IPS DF 6.9 (cell line): ENCODE measurements around the gene RTN4.

Experiments
- DNase-seq: peaks from one replicate; pipeline ENCODE4 v3.0.0-alpha.2; 2013; ENCODE audit warnings: low read depth, low spot score
- H3K27ac ChIP-seq: one replicate; pipeline ENCODE4 v1.5.1; 2013; ENCODE audit warnings: low read length, control low read depth
- H3K27me3 ChIP-seq: 2 replicates; pipeline ENCODE4 v1.6.1; 2013; ENCODE audit warnings: mild to moderate bottlenecking, low read length; ENCODE audit not compliant: control insufficient read depth, insufficient read depth
- H3K36me3 ChIP-seq: 2 replicates; pipeline ENCODE4 v1.6.1; 2013; ENCODE audit warnings: low read length; ENCODE audit not compliant: control insufficient read depth, insufficient read depth
- H3K4me1 ChIP-seq: 2 replicates; pipeline ENCODE4 v1.6.1; 2013; ENCODE audit warnings: low read length; ENCODE audit not compliant: control insufficient read depth, insufficient read depth
- H3K4me3 ChIP-seq: 2 replicates; pipeline ENCODE4 v1.5.1; 2013; ENCODE audit warnings: mild to moderate bottlenecking, low read length
- H3K9me3 ChIP-seq: 2 replicates; pipeline ENCODE4 v1.6.1; 2013; ENCODE audit warnings: low read length, inconsistent platforms; ENCODE audit not compliant: control insufficient read depth, insufficient read depth
- WGBS: extraction: QIAGEN DNeasy Blood & Tissue Kit; methylation state at CpG from one replicate; pipeline ENCODE4 v1.1.7; 2013; ENCODE audit warnings: mixed read lengths, missing lambda C conversion rate; ENCODE audit not compliant: insufficient read length, insufficient coverage; 5-methylcytosine and 5-hydroxymethylcytosine counted together

The RTN4 gene

DNA sequence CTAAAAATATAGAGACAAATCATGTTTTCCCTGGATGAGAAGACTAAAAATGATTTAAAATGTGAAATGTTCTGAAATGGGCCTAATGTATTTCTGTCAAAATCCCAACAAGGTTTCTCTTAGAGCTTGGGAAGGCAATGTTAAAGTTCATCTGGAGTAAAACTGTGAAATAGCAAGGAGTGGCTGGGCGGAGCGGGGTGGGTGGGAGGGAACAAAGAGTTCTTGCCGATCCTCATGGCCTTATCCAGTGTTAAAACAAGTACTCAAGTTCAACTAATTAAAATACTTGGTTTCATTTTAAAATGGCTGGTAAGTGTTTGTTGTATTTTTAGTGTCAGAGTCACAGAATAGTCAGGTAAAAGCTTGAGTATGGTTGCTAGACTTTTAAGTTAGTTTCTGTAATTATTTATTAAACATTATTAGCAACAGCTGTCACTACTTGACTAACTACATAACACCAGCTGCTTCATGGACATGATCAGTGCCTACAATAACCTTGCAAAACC, 87.3 kb downstream of the RTN4 start:
- Histone ChIP-seq H3K9me3 (no peaks in the 10 kb centered on the region), H3K27me3 (no peaks in the 10 kb centered on the region), H3K4me1 (peaks cover 2% of the 10 kb centered on the region), H3K36me3 (no peaks in the 10 kb centered on the region), H3K27ac (no peak overlapping the region), H3K4me3 (no peak overlapping the region)
- no peak for DNase-seq
- WGBS, result no CpG with 5 or more reads among the region's 3 CpGs

DNA sequence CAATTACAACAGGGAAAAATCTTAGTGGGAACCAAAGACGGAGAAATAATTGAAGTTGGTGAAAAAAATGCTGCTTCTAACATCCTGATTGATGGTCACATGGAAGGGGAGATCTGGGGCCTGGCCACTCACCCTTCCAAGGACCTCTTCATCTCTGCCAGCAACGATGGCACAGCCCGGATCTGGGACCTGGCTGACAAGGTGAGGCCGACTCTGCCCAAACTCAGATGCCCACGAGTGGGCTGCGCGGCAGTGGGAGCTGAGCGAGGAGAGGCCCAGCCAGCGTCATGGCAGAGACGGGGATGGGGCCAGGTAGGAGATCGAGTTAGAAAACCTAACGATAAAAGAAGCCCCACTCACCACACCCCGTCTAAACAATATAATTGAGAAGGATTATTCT, 87.7 kb downstream of the RTN4 start:
- DNase-seq, result no peak
- Histone ChIP-seq H3K9me3 (no peaks in the 10 kb centered on the region), H3K36me3 (no peaks in the 10 kb centered on the region), H3K27ac (no peak overlapping the region), H3K4me1 (peaks cover under 1% of the 10 kb centered on the region; the same call in 1 of the 2 replicates), H3K27me3 (no peaks in the 10 kb centered on the region), H3K4me3 (no peak overlapping the region)
- WGBS, result no CpG with 5 or more reads among the region's 13 CpGs

DNA sequence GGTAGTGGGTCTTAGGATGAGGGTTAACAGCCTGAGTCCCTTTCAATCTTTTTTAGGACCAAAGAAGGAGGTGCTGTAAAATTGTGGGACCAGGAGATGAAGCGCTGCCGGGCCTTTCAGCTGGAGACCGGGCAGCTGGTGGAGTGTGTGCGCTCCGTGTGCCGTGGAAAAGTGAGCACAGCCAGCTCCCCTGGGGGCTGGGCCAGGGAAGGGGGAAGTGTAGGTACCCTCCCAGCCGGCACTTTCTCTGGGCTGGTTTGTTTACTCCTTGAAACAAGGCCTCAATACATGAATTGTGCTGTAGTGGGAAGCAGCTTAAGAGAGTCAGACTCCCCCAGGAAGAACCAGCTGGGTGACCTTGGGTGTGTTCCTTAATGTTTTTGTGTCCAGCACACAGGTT, 90.1 kb downstream of the RTN4 start:
- H3K4me3 ChIP-seq, result no peak overlapping the region
- no peaks in the 10 kb centered on the region for H3K27me3 ChIP-seq
- 0 out of 2 replicates have a peak, but pooled peaks cover 3% of the 10 kb centered on the region for H3K4me1 ChIP-seq
- no CpG with 5 or more reads among the region's 7 CpGs for WGBS
- H3K9me3 ChIP-seq, result no peaks in the 10 kb centered on the region
- H3K36me3 ChIP-seq, result no peaks in the 10 kb centered on the region
- H3K27ac ChIP-seq, result no peak overlapping the region
- DNase-seq, result no peak

DNA sequence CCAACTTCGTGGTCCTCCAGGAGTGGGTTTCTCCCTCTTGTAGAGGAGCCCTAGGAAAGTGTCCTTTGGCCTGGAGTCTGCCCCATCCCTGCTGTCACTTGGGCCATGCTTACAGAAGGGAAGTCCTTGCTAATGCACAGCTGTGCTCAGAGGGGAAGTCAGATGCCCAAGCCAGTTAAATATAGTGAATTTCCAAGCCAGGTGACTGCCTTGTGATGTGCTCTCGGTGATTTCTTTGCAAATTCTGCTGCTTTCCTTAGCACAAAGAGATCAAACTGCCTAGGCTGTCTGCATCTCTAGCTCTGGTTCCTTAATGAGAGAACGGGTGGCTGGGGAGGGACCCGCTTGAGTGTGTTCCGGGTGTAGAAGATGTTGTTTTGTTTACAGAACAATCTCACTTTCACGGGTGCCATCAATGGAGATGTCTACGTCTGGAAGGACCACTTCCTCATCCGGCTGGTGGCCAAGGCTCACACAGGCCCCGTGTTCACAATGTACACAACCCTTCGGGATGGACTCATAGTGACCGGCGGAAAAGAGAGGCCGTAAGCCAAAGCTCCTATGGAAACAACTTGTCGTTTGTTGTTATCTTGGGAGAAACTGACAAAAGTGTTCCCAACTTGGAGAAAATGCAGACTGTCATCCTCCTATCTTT, 91.4 kb downstream of the RTN4 start:
- Histone ChIP-seq H3K27ac (no peak overlapping the region), H3K27me3 (no peaks in the 10 kb centered on the region), H3K4me1 (0 out of 2 replicates have a peak, but pooled peaks cover 3% of the 10 kb centered on the region), H3K4me3 (no peak overlapping the region), H3K36me3 (no peaks in the 10 kb centered on the region), H3K9me3 (no peaks in the 10 kb centered on the region)
- WGBS, result no CpG with 5 or more reads among the region's 14 CpGs
- DNase-seq, result no peak

DNA sequence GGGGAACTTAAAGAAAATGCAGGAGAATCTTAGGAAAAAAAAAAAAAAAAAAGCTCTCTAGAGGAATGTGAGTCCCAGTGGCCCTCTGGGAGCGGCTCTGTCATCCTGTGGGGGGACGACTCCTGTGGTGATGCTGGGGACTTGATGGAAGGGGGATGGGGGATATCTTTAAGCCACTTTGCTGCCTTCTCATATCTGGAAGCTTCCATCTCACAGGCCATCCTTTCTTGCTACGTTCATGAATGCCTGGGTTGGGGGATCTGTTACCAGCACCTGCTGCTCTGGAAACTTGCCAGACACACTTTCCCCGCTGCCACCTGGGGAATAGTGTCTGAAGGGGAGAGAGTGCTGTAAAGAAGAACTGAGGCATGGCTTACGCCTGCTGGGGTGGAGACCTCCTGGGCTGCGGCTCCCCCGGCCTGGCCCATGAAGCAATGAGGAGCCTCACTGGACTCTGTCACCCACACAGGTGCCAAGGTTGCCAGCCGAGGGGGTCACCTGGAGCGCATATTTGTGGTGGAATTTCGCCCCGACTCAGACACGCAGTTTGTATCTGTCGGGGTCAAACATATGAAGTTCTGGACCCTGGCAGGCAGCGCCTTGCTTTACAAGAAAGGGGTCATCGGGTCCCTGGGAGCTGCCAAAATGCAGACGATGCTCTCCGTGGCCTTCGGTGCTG, 92.8 kb downstream of the RTN4 start:
- DNase-seq, result no peak
- WGBS, result no CpG with 5 or more reads among the region's 18 CpGs
- no peaks in the 10 kb centered on the region for H3K36me3 ChIP-seq

DNA sequence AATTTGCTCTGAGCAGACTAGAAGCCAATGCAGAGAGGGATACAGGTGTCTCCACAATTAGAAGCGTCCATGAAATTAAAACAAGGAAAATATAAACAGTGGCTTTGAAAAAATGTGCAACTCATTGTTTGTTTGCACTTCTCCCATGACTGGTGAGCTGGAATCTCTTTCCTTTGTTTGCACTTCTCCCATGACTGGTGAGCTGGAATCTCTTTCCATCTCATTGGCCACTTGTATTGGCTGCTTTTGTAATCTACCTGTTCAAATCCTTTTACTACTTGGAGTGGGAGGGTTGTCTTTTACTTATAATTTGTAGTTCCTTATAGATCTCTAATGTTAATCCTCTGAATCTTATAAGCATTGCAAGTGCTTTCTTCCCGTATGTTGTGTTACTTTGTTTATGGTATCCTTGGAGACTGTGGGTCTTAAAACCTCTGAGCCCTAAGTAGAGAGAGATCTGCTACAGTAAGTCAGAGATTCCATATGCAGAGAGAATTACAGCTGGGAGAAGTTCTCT, 94.1 kb downstream of the RTN4 start:
- Histone ChIP-seq H3K27me3 (no peaks in the 10 kb centered on the region), H3K9me3 (no peaks in the 10 kb centered on the region), H3K4me1 (0 out of 2 replicates have a peak, but pooled peaks cover 3% of the 10 kb centered on the region), H3K36me3 (no peaks in the 10 kb centered on the region), H3K27ac (no peak overlapping the region), H3K4me3 (no peak overlapping the region)
- DNase-seq, result no peak
- WGBS, result no CpG with 5 or more reads among the region's 2 CpGs

More for the DNA sequence above, 92.8 kb downstream of the RTN4 start:
- Histone ChIP-seq H3K27me3 (no peaks in the 10 kb centered on the region), H3K9me3 (no peaks in the 10 kb centered on the region), H3K4me3 (no peak overlapping the region), H3K4me1 (0 out of 2 replicates have a peak, but pooled peaks cover 3% of the 10 kb centered on the region), H3K27ac (no peak overlapping the region)

DNA sequence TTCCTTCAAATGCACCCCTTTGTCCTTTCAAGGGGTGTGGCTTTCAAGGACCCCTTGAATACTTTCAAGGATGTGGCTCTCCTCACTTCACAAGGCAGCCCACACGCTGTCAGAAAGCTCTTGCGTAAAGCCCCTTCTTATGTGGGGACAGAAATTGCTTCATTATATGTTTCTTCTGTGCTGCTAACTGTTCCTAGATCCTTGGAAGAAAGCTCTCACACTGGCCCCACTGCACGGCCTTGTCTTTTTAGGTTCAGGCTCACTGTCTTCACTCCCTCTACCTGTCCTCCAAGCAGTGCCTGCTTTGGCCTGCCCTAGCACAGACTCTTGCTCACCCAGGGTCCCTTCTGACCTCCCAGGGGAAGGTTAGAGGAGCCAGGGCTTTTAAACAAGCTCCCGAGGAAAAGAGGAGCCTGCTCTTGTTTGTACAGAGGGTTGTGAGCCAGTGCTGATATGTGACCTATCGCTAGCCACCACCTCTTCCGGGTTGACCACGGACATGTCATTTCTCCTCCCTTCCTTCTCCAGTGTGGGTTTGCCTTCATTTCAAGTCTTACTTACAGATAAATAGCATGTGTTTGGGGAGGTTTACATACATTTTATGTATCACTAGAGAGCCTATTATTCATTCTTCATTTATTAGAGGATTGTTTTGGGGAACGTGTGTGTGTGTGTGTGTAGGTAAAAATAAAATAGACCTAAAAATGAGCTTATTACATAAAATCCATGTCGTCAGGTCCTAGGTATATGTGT, 94.7 kb downstream of the RTN4 start:
- WGBS, result no CpG with 5 or more reads among the region's 9 CpGs
- H3K4me1 ChIP-seq, result 0 out of 2 replicates have a peak, but pooled peaks cover 3% of the 10 kb centered on the region
- no peaks in the 10 kb centered on the region for H3K9me3 ChIP-seq

DNA sequence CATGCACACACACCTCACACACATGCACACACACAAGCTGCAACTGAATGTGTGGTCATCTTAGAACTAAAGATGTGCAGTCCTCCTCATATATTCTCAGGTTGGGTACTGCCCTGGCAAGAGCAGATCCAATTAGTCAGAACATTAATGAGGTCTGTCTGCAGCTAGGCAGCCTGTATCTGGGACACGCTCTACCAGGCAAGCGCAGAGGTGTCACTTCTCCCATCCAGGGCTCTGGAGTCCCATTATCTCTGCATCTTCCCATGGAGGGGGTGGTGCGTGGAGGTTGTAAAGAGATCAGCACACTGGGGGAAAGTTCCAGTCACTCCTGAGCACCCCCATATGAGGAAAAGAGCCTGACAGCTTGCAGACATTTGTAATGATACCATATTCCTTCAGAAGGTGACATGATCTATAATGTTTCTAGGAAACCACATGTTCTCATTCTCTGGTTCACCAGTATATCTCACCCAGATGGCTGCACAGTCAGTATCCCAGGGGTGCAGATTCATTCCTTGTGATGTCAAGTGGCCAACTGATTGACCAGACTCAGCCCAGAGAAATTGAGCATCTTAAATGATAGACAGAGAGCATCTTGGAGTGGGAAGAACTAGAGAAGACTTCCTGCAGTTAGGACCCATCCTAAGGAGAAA, 95.4 kb downstream of the RTN4 start:
- DNase-seq, result no peak
- Histone ChIP-seq H3K9me3 (no peaks in the 10 kb centered on the region), H3K4me3 (no peak overlapping the region), H3K27ac (no peak overlapping the region), H3K36me3 (no peaks in the 10 kb centered on the region), H3K4me1 (0 out of 2 replicates have a peak, but pooled peaks cover 3% of the 10 kb centered on the region), H3K27me3 (no peaks in the 10 kb centered on the region)
- WGBS, result no CpG with 5 or more reads among the region's 3 CpGs

More for the DNA sequence above, 94.7 kb downstream of the RTN4 start:
- Histone ChIP-seq H3K27ac (no peak overlapping the region), H3K4me3 (no peak overlapping the region), H3K27me3 (no peaks in the 10 kb centered on the region), H3K36me3 (no peaks in the 10 kb centered on the region)
- DNase-seq, result no peak

DNA sequence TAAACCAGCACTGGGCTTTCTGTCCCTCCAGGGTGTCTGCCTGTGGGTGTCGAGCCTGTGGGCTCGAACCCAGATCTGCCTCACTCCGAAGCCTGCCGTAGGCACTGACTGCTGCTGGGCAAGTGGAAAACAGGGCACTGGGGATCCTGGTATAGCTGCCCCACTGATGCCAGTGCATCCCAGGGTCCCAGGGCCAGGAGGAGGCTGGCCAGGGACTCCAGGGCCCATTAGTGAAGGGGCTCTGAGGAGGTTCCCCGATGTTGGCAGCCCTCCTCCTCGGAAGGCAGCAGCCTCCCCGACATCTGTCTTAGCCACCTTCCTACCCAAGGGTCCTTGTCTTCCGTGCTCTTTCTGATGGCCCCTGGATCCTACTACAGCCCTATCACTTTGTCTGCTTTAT, 96.1 kb downstream of the RTN4 start:
- 0 out of 2 replicates have a peak, but pooled peaks cover 3% of the 10 kb centered on the region for H3K4me1 ChIP-seq
- H3K4me3 ChIP-seq, result no peak overlapping the region
- no peak overlapping the region for H3K27ac ChIP-seq
- DNase-seq, result no peak
- no CpG with 5 or more reads among the region's 8 CpGs for WGBS
- H3K27me3 ChIP-seq, result no peaks in the 10 kb centered on the region
- H3K9me3 ChIP-seq, result no peaks in the 10 kb centered on the region
- no peaks in the 10 kb centered on the region for H3K36me3 ChIP-seq
